Smooth muscle cell (in vitro differentiated cells): Measurements from ENCODE around the gene TTF2. TPM values are rescaled to one million over a fixed set of nuclear protein-coding genes. Genes with fewer than 3 reads are reported as not detected.

Source experiments
- DNase-seq: peaks from one replicate; lab custom pipeline; 2025; ENCODE audit not compliant: unreplicated experiment; lab: John Stamatoyannopoulos, UW
- H2AFZ ChIP-seq: fragments of 200-600 bp; sonication (generic); 2 replicates; pipeline ENCODE4 v1.6.0; 2016; ENCODE audit warnings: antibody characterized with exemption, low read depth, mild to moderate bottlenecking
- H3F3A ChIP-seq: fragments of 200-600 bp; sonication (generic); 2 replicates; pipeline ENCODE4 v1.6.0; 2017; ENCODE audit warnings: antibody characterized with exemption, low read depth
- H3K27ac ChIP-seq: fragments of 200-600 bp; sonication (generic); 2 replicates; pipeline ENCODE4 v1.5.1; 2016; ENCODE audit warnings: low read depth, mild to moderate bottlenecking
- H3K27me3 ChIP-seq: fragments of 200-600 bp; sonication (generic); 2 replicates; pipeline ENCODE4 v1.6.1; 2016; ENCODE audit warnings: low read depth, mild to moderate bottlenecking
- H3K36me3 ChIP-seq: fragments of 200-600 bp; sonication (generic); 2 replicates; pipeline ENCODE4 v1.5.1; 2016; ENCODE audit warnings: low read depth
- H3K4me1 ChIP-seq: fragments of 200-600 bp; sonication (generic); 2 replicates; pipeline ENCODE4 v1.5.1; 2016; ENCODE audit warnings: low read depth
- H3K4me2 ChIP-seq: fragments of 200-600 bp; sonication (generic); 2 replicates; pipeline ENCODE4 v1.6.0; 2016; ENCODE audit warnings: mild to moderate bottlenecking
- H3K4me3 ChIP-seq: fragments of 200-600 bp; sonication (generic); 2 replicates; pipeline ENCODE4 v1.5.1; 2016; ENCODE audit warnings: mild to moderate bottlenecking
- H3K79me2 ChIP-seq: fragments of 200-600 bp; sonication (generic); 2 replicates; pipeline ENCODE4 v1.6.0; 2016; ENCODE audit warnings: low read depth, mild to moderate bottlenecking
- H3K9ac ChIP-seq: fragments of 200-600 bp; sonication (generic); 2 replicates; pipeline ENCODE4 v1.6.0; 2016; ENCODE audit warnings: low read depth
- H3K9me3 ChIP-seq: fragments of 200-600 bp; sonication (generic); replicated peaks from 2 replicates; pipeline ENCODE4 v1.5.1; 2016; ENCODE audit warnings: low read depth
- H4K20me1 ChIP-seq: fragments of 200-600 bp; sonication (generic); 2 replicates; pipeline ENCODE4 v1.6.0; 2016; ENCODE audit warnings: low read depth
- CTCF ChIP-seq: fragments of 200-600 bp; sonication (generic); IDR thresholded peaks from 2 replicates; pipeline ENCODE4 v1.5.1; 2017; ENCODE audit warnings: borderline replicate concordance, mild to moderate bottlenecking, antibody characterized with exemption; ENCODE audit not compliant: insufficient read depth, poor library complexity, severe bottlenecking
- WGBS: methylation state at CpG from one replicate; pipeline ENCODE4 v1.1.7; 2016; ENCODE audit warnings: low lambda C conversion rate; 5-methylcytosine and 5-hydroxymethylcytosine counted together
- polyA plus RNA-seq: library from polyadenylated mRNA; unstranded; fragments of >200 nt; fragmentation: Nextera tagmentation; extraction: Ambion mirVana; gene quantifications from 2 replicates; pipeline ENCODE4 v1.2.1, GENCODE V29; 2016
- total RNA-seq: library from RNA; depleted of rRNA; stranded (reverse); fragments of >200 nt; gene quantifications from 2 replicates; pipeline ENCODE4 v1.2.3, GENCODE V29; 2014

Gene TTF2
- total and polyA plus RNA-seq, 2 experiments from 2014 or later: 4.9 to 8.2 TPM

GRCh38 chr1:117067533-117068370, 7.6 kb downstream of the TTF2 start:
- TF ChIP-seq CTCF: peak; percentile 90
- Histone ChIP-seq H3K4me3 (no peak overlapping the region), H3K27me3 (no peaks in the 10 kb centered on the region), H3K27ac (no peak overlapping the region), H3F3A (no peaks in the 10 kb centered on the region), H2AFZ (no peak overlapping the region), H3K36me3 (no peaks in the 10 kb centered on the region), H3K4me2 (no peak overlapping the region), H3K79me2 (no peaks in the 10 kb centered on the region), H3K9ac (no peak overlapping the region), H4K20me1 (no peaks in the 10 kb centered on the region), H3K4me1 (no peaks in the 10 kb centered on the region), H3K9me3 (no peaks in the 10 kb centered on the region)
- 71% methylated on average over 6 of the region's 6 CpGs for WGBS
- DNase-seq: no peak

- Histone ChIP-seq H3K27me3 (no peaks in the 10 kb centered on the region), H3K4me2 (no peak overlapping the region), H2AFZ (no peak overlapping the region), H4K20me1 (no peaks in the 10 kb centered on the region), H3K4me1 (no peaks in the 10 kb centered on the region), H3K4me3 (no peak overlapping the region), H3K79me2 (no peaks in the 10 kb centered on the region), H3K9me3 (no peaks in the 10 kb centered on the region), H3K36me3 (no peaks in the 10 kb centered on the region), H3K27ac (no peak overlapping the region), H3F3A (no peaks in the 10 kb centered on the region), H3K9ac (no peak overlapping the region)
- WGBS: 93% methylated on average over 5 of the region's 5 CpGs
- TF ChIP-seq CTCF: no peak
- no peak for DNase-seq
Measured at GRCh38 chr1:117068580-117068979, 8.5 kb downstream of the TTF2 start.

- 95% methylated on average over 4 of the region's 4 CpGs for WGBS
- Histone ChIP-seq H3K79me2 (no peaks in the 10 kb centered on the region), H3K9me3 (no peaks in the 10 kb centered on the region)
Measured at GRCh38 chr1:117069220-117069844, 9.2 kb downstream of the TTF2 start.

More at GRCh38 chr1:117069220-117069844, 9.2 kb downstream of the TTF2 start:
- no peak for DNase-seq
- Histone ChIP-seq H3K27me3 (no peaks in the 10 kb centered on the region), H3K4me3 (no peak overlapping the region), H3K9ac (no peak overlapping the region), H4K20me1 (no peaks in the 10 kb centered on the region), H3K36me3 (no peaks in the 10 kb centered on the region), H3K27ac (peak overlapping the region; percentile 14), H2AFZ (no peak overlapping the region), H3K4me2 (no peak overlapping the region), H3K4me1 (no peaks in the 10 kb centered on the region), H3F3A (no peaks in the 10 kb centered on the region)
- TF ChIP-seq CTCF: no peak
